ENCODE results near the gene TUB. TPM values are rescaled to one million over a fixed set of nuclear protein-coding genes. Genes with fewer than 3 reads are reported as not detected.

Gene TUB
- total and polyA plus RNA-seq, 2 of the 13 experiments (the other 11 are each of a cell fraction or from before 2014, with no cell fraction given) = 4.3 to 5.6 TPM

DNA sequence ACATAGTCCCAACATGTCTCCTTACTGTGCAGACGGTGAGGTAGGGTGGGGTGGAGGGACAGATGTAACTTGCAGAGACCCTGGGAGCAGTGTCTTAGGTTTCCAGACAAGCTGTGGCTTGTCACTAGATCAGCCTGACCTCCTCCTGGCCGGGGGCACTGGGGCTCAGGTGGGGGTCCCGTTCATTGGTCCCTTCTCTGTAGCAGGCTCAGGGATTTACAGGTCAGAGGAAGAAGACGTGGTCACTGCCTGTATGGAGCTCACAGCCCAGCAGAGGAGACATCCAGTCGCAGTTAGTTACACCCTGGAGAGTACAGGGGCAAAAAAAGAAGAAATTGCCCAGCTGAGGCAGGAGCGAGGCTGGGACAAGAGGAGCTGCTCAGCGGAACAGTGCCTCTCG, 22.0 kb upstream of the TUB start (continued):
- TF ChIP-seq ZNF775 (CRISPR knock-in tag; IDR thresholded peaks at IDR 0.05; ENCODE audit: borderline replicate concordance) (no peak), ZNF335 (CRISPR knock-in tag; IDR thresholded peaks at IDR 0.05) (no peak), ZIK1 (CRISPR knock-in tag; IDR thresholded peaks at IDR 0.05; ENCODE audit: borderline replicate concordance, low read depth) (no peak), ZNF136 (CRISPR knock-in tag; IDR thresholded peaks at IDR 0.05; ENCODE audit: low read depth) (no peak), ZNF614 (CRISPR knock-in tag; IDR thresholded peaks at IDR 0.05; ENCODE audit: borderline replicate concordance) (no peak)

DNA sequence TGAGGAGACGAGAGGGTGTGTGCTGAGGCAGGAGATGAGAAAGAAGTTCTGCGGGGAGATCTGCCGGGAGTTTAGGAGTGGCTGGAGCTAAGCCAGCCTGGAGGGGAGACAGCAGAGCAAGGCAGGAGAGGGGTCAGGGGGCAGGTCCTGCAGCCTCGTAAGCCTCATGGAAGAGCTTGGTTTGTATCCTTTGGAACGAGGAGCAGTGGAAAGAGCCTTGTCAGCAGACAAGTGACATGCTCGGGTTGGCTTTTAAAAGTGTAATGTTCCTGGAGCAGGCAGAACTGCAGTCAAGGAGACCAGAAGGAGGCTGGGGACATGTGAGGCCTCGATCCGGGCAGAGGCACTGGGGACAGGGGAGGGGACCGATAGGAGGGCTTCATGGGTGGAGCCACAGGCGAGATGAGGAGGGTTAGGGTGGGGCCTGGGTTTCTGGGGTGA, 21.4 kb upstream of the TUB start:
- Histone ChIP-seq H3K36me3 (replicated peaks in 1 of 2; ENCODE audit: control insufficient read depth in 1 of 2, insufficient read depth in 2 of 2, low read length in 2 of 2) (no peaks in the 10 kb centered on the region), H3K4me1 (ENCODE audit: insufficient read depth, low read length) (no peaks in the 10 kb centered on the region), H4K20me1 (ENCODE audit: insufficient read depth, low read length) (no peaks in the 10 kb centered on the region), H3K79me2 (ENCODE audit: insufficient read depth, low read length) (no peaks in the 10 kb centered on the region), H3K4me3 (replicated peaks in 1 of 3; ENCODE audit: insufficient read depth in 1 of 3, low read depth in 2 of 3, low read length in 3 of 3) (no peak overlapping the region), H3K9me3 (ENCODE audit: low read length) (no peaks in the 10 kb centered on the region), H3K27ac (ENCODE audit: extremely low read length, insufficient read depth, low read length) (no peak overlapping the region), H2AFZ (ENCODE audit: low read length) (no peak overlapping the region), H3K4me2 (ENCODE audit: low read depth, low read length) (no peak overlapping the region), H3K9ac (ENCODE audit: insufficient read depth, low read depth, low read length) (no peak overlapping the region), H3K27me3 (ENCODE audit: control insufficient read depth in 1 of 2, insufficient read depth in 2 of 2, low read length in 2 of 2) (peaks cover 4 to 38% of the 10 kb centered on the region in 2 experiments; a peak in 4 of 5 replicates)
- in situ Hi-C loops (cut with HindIII; ENCODE audit: extremely low pct_ligation_motif_present, low pct_unique_long_range_greater_than_20kb) (no loop called here), intact Hi-C loops (cut with micrococcal nuclease; ENCODE audit: unreplicated experiment) (no loop called here)
- no peak for FAIRE-seq
- POLR2A ChIA-PET = no interaction called here
- CTCF ChIA-PET (ENCODE audit: low intra/inter-chr PET ratio, low total read pairs) = no interaction called here
- DNase-seq (ENCODE audit: low spot score) = no peak
- TF ChIP-seq ZSCAN21 (CRISPR knock-in tag; IDR thresholded peaks at IDR 0.05; ENCODE audit: borderline replicate concordance) (no peak), ZNF577 (CRISPR knock-in tag; IDR thresholded peaks at IDR 0.05; ENCODE audit: borderline replicate concordance, low read depth) (no peak), ZNF260 (CRISPR knock-in tag; IDR thresholded peaks at IDR 0.05; ENCODE audit: borderline replicate concordance, low read depth) (no peak)
- TF ChIP-seq, protein P1, sequence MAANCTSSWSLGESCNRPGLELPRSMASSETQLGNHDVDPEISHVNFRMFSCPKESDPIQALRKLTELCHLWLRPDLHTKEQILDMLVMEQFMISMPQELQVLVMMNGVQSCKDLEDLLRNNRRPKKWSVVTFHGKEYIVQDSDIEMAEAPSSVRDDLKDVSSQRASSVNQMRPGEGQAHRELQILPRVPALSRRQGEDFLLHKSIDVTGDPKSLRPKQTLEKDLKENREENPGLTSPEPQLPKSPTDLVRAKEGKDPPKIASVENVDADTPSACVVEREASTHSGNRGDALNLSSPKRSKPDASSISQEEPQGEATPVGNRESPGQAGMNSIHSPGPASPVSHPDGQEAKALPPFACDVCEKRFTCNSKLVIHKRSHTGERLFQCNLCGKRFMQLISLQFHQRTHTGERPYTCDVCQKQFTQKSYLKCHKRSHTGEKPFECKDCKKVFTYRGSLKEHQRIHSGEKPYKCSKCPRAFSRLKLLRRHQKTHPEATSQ (CRISPR knock-in tag; IDR thresholded peaks at IDR 0.05; ENCODE audit: borderline replicate concordance) = no peak
- TF ChIP-seq, protein P2, sequence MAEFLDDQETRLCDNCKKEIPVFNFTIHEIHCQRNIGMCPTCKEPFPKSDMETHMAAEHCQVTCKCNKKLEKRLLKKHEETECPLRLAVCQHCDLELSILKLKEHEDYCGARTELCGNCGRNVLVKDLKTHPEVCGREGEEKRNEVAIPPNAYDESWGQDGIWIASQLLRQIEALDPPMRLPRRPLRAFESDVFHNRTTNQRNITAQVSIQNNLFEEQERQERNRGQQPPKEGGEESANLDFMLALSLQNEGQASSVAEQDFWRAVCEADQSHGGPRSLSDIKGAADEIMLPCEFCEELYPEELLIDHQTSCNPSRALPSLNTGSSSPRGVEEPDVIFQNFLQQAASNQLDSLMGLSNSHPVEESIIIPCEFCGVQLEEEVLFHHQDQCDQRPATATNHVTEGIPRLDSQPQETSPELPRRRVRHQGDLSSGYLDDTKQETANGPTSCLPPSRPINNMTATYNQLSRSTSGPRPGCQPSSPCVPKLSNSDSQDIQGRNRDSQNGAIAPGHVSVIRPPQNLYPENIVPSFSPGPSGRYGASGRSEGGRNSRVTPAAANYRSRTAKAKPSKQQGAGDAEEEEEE (CRISPR knock-in tag; IDR thresholded peaks at IDR 0.05; ENCODE audit: borderline replicate concordance) = no peak
- no TSS peak for BruUV-seq (replicated peaks)
- ATAC-seq = no peak
- 6% methylated on average over 10 of the region's 10 CpGs for WGBS (ENCODE audit: low lambda C conversion rate)

Measured in HepG2 (cell line).